GM21390 (cell line): ENCODE measurements around the gene ZIC4.

Experiments
- ATAC-seq: cut with Tn5 transposase; IDR thresholded peaks from one replicate; pipeline ENCODE4 v1.9.1; 2021; ENCODE audit not compliant: unreplicated experiment

ZIC4 gene

GRCh38 chr3:147405231-147406027 lies 914 bp downstream of the ZIC4 start:
- ATAC-seq: no peak

GRCh38 chr3:147404800-147405230 lies 1.5 kb downstream of the ZIC4 start:
- no peak for ATAC-seq

DNA sequence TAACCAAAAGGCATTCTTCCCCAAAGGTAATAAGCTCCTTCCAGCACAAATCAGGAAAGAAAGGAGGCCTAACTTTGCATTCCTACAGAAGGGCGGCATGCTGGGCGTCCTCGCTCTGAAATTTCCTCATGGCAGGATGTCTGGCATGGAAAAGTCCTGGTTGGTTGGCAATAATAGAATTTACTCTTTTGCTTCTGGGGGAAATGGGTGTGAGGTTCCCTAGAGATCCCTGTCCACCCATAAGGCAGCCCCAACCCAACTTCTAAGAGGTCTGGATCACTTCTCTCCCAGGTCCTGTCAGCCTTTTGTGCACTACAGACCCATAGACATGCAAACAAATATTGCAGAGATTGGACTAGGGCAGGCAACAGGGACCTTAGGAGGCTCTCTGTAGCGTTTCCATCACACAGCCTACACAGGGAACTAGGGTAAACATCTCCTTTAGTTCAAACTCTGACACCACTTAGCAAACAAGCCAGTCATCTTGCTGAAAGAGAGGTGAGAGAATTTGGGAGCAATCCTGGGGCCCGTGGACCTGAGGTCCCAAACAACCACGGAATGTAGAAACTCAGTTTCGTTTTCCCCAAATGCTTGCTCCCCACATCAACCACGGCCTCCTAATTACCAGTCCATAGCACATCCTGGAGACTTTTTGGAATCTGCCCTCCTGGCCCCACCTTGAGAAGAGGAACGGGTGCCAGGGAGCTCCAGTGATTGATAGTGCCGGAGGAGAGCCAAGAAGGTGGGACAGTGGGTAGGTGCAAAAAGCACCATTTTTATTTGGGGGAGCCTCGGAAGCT lies 2.1 kb downstream of the ZIC4 start:
- no peak for ATAC-seq

GRCh38 chr3:147403511-147403910 lies 2.8 kb downstream of the ZIC4 start:
- ATAC-seq: no peak

- no peak for ATAC-seq
Measured at GRCh38 chr3:147402159-147402558, 4.2 kb downstream of the ZIC4 start.

DNA sequence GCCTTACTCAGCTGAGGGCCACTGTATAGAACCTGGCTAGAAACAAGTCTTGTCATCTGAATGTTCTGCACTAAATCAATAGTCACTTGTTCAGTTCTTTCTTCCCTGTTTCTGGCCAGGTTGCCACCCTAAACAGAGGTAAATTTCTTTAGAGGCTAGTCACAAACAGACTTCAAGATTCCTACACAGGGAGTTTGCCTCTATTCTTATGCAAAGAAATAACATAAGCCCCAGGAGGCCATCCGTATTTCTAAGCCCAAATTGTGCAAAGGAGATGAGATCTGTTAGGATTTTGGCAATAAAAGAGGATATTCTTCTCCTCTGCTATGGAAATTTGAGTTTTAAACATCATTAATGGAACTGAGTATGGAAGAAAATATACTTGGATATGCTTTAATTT lies 4.9 kb downstream of the ZIC4 start:
- no peak for ATAC-seq

GRCh38 chr3:147400999-147401398 lies 5.3 kb downstream of the ZIC4 start:
- no peak for ATAC-seq

- ATAC-seq: no peak
Measured at GRCh38 chr3:147400111-147400510, 6.2 kb downstream of the ZIC4 start.

DNA sequence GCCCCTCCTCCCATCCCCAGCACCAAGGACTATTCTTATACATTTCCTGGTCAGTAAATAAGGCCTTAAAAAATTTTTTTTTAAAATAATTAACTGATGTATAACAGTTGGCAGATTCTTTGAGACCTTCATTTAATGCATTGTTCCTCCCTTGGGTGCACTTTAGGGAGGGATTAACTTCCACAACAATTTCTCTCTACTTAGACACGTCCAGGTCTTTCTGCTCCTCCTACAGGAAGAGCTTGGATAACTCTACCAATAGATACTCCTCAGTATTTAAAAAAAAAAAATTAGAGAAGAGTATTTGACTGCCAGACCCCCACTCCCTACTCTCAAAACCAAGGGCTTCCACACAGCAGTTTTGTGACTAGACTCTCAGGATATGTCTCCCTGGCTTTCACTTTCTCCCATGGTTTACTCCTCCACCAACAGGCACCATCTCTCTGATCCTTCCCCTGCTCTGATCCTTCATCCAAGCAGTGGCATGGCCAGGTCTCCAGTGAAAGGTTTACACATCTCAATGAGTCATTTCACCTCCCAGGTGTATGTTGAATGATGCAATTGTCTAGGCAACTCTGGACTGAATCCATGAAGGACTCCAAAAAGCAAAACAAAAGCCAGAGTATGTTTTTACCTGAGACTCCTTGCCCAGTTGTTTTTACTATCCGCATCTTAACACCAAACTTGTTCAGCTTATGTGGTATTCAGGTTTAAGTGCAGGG lies 7.4 kb downstream of the ZIC4 start:
- ATAC-seq: no peak

GRCh38 chr3:147397875-147398812 lies 8.2 kb downstream of the ZIC4 start:
- no peak for ATAC-seq

- ATAC-seq: no peak
Measured at GRCh38 chr3:147397155-147397874, 9.0 kb downstream of the ZIC4 start.

- ATAC-seq: no peak
Measured at GRCh38 chr3:147396712-147397046, 9.7 kb downstream of the ZIC4 start.

DNA sequence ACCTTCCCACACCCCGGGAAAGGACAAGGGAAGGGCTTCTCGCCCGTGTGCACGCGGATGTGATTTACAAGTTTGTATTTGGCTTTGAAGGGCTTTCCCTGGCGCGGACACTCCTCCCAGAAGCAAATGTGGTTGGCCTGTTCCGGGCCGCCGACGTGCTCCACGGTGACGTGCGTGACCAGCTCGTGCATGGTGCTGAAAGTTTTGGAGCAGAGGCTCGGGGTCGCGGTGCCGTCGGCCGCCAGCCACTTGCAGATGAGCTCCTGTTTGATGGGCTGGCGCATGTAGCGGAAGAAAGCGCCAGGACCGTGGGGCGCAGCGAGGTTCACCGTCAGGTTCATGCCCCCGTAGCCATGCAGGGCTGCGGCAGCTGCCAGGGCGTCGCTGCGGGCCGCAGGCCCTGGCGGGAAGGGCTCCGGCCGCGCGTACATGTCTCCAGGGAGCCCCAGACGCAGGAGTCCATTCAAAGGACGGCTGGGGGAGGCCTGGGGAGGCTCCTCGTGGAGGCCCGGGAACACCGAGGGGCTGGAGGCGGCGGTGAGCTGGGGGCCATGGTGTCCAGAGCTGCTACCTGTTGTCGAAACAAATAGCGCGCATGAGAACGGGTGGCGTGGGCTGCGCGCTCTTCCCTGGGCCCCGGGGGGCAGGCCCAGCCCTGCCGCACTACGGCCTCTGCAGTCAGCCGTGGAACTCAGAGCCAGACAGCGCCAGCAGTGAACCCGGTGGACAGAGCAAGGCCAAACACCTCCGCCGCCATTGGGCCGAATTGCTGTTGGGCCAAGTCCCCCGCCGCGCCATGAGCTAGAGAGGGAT lies 10.2 kb downstream of the ZIC4 start:
- ATAC-seq: no peak

DNA sequence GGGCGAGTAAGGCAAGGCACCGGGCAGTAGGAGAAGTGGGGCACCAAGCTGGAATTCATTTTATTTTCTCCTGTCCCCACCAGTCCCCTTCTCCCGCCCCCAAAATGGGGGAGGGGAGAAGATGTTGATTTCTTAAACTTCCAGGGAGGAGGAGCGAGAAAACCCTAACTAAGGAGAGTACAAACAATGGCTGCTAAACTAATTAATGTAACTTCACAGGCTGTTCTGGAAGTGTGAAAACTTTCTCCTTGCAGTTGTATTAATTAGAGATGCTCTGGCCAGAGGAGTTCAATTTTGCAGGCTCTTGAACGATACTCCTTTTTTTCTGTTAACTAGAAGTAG lies 11.5 kb downstream of the ZIC4 start:
- no peak for ATAC-seq

- no peak for ATAC-seq
Measured at GRCh38 chr3:147393943-147394883, 12.1 kb downstream of the ZIC4 start.

DNA sequence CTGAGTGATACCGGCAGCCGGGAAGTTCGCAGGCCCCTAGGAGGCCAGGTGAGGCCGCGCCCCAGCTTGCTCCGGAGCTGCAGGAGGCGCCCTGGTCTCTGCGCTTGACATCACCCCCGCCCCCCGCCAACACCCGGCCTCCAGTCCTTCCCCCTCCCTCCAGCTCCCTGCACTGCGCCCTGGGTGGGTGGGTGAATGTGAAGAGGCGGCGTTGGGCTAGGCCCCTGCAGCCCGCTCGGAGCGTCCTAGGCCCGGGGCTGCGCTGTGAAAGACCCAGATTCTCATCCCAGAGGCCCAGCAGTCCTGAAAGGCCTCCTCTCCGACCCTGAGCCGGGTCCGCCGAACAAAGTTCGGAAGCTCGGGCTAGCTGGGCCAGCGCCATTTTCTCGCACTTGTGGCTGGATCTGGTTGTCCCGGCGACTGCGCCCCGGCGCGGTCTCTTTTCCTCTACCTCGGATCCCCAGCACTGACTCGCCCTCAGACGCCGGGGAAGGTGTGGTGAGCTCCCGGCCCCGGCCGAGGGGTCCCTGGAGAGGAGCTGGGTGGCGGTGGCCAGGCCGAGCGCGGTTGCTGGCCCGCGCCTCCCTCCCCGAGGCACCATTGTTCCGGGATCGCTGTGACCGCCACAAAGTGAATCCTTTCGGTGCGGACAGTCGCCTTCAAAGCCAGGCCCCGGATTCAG lies 12.9 kb downstream of the ZIC4 start:
- no peak for ATAC-seq

- no peak for ATAC-seq
Measured at GRCh38 chr3:147392625-147392946, 13.8 kb downstream of the ZIC4 start.
